HEK293T (cell line): ENCODE results near the gene XRCC1.

Experiments
- FOXA1 ChIP-seq: fragments of 450-650 bp; IDR thresholded peaks from 2 replicates; pipeline ENCODE4 v1.6.1; 2016; ENCODE audit warnings: mild to moderate bottlenecking
- FOXK2 ChIP-seq: fragments of 450-650 bp; IDR thresholded peaks from 2 replicates; pipeline ENCODE4 v1.6.1; 2016; ENCODE audit warnings: mild to moderate bottlenecking
- FOXM1 ChIP-seq: fragments of 450-650 bp; IDR thresholded peaks from 2 replicates; pipeline ENCODE4 v1.6.1; 2017; ENCODE audit warnings: mild to moderate bottlenecking, borderline replicate concordance
- HDGF ChIP-seq: fragments of 450-650 bp; IDR thresholded peaks from 2 replicates; pipeline ENCODE4 v1.6.1; 2017; ENCODE audit warnings: antibody characterized with exemption, borderline replicate concordance
- LEF1 ChIP-seq: fragments of 450-650 bp; IDR thresholded peaks from 2 replicates; pipeline ENCODE4 v1.6.1; 2017; ENCODE audit warnings: mild to moderate bottlenecking, borderline replicate concordance
- NFRKB ChIP-seq: fragments of 450-650 bp; IDR thresholded peaks from 2 replicates; pipeline ENCODE4 v1.6.1; 2016; ENCODE audit warnings: mild to moderate bottlenecking, moderate library complexity
- TARDBP ChIP-seq: fragments of 450-650 bp; IDR thresholded peaks from 2 replicates; pipeline ENCODE4 v1.6.1; 2016
- ZNF384 ChIP-seq: fragments of 450-650 bp; IDR thresholded peaks from 2 replicates; pipeline ENCODE4 v1.6.1; 2016

GRCh38 chr19:43498233-43498842, 77.0 kb downstream of the XRCC1 start:
- TF ChIP-seq ZNF384: no peak
- no peak for TF ChIP-seq FOXK2
- TF ChIP-seq NFRKB: no peak
- no peak for TF ChIP-seq TARDBP
- TF ChIP-seq LEF1: no peak
- TF ChIP-seq FOXA1: no peak
- TF ChIP-seq FOXM1: no peak
- no peak for TF ChIP-seq HDGF
